C4-2B (cell line): ENCODE results near the gene HOXA2.

Experiments
- H3K27ac ChIP-seq: fragments of 450-650 bp; 2 replicates; pipeline ENCODE4 v1.5.1; 2017
- CTCF ChIP-seq: fragments of 450-650 bp; conservative IDR thresholded peaks from 2 replicates; pipeline ENCODE4 v1.5.1; 2017; ENCODE audit warnings: mild to moderate bottlenecking
- ZFX ChIP-seq: fragments of 450-650 bp; IDR thresholded peaks from 2 replicates; pipeline ENCODE4 v1.6.1; 2017

HOXA2 gene

DNA sequence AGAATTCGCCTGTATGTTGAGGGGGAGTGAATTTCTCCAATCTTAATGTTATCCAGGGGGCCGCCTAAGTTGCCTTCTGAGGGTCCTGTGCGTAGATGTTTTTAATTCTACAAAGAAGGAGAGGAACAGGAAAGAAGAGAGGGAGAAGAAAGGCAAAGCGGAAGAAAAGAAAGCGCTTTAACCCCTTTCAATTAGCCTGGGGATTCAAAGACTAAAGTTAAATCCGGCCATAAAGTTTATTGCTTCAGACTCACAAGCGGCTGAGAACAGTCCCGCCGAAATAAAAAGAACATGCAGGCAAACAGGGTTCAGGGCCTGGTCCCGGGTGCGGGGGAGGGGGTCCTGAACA, 36.5 kb upstream of the HOXA2 start:
- TF ChIP-seq ZFX (no peak), CTCF (no peak)
- H3K27ac ChIP-seq = no peak overlapping the region

DNA sequence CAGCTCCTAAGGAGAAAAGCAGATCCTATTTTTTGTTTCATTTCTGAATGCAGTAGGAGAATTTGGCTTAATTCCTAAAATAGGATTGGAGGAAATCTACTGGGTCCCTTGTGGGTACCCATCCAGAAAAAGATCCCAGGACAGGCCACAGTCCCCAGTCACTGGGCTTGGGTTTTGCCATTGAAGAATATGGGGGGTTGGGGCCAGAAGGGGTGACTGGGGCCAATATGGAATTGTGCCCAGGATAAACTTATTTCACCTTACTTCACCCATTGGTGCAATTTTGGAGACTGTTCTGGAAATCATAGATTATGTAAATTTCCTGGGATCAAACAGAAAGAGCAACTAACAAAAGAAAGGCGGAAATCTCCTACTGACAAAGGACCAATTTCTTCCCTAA, 36.0 kb upstream of the HOXA2 start:
- no peak overlapping the region for H3K27ac ChIP-seq
- TF ChIP-seq CTCF = no peak
- no peak for TF ChIP-seq ZFX

- H3K27ac ChIP-seq = no peak overlapping the region
These were observed 35.3 kb upstream of the HOXA2 start for GRCh38 chr7:27137640-27138315.

DNA sequence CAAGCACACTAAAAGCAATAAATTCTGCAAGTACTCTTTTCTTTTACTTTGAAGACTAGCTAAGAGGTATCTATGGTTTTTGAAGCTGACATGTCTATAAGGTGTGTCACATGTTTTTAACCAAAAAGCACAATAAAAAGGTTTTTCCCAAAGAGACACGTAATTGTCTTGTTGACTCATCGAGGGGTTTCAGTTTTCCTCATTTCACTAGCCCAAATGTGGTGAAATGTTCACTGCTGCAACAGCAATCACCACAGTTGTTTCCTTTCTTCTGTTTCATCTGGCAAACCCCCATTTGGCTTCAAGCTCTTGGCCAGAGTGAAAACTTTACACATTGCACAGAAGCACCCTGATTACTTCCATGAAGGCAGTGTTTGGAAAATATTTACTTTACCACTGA, 31.9 kb upstream of the HOXA2 start:
- no peak for TF ChIP-seq ZFX
- TF ChIP-seq CTCF = no peak
- H3K27ac ChIP-seq = no peak overlapping the region

More at GRCh38 chr7:27137640-27138315, 35.3 kb upstream of the HOXA2 start:
- TF ChIP-seq CTCF (no peak), ZFX (no peak)

- no peak overlapping the region for H3K27ac ChIP-seq
- TF ChIP-seq ZFX (no peak), CTCF (no peak)
These were observed 31.1 kb upstream of the HOXA2 start for GRCh38 chr7:27133409-27134231.

DNA sequence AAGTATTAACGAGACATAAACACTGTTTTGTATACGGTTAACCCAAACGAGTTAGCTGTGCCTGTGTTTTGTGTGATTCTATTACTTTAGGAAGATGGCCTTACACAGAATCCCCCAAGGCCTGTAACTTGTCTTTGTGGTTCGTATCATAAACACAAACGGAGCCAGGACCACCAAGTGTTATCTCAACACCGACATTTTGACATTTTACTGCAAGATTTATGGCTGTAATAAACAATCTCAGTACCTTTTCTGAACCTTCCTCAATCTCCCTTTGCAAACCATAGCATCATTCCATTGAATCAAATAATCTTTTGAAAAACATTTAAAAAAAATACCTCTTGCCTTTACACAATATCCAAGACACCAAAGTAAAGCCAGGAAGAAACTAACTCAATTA, 30.5 kb upstream of the HOXA2 start:
- no peak overlapping the region for H3K27ac ChIP-seq
- TF ChIP-seq ZFX = no peak
- TF ChIP-seq CTCF = no peak

DNA sequence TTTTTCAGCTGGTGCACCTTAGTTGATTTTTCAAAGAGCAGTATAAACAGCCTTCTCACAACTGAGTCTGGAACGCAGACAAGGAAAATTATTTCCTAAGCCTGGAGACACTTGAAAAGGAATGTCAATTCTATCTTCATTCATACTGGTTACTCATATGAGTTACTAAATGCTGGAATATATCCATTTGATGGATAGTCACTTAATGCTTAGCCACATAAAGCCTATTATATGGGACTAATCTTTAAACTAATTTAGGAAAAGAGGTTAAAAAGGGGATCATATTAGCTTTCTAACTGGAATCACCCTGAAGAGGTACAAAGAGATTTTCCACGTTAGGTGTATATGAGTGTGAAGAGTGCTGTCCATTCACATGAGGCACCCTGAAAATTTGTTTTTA, 29.7 kb upstream of the HOXA2 start:
- H3K27ac ChIP-seq = no peak overlapping the region
- no peak for TF ChIP-seq CTCF
